MM.1S (cell line): ENCODE results near the gene GPATCH8.

Experiments
- CTCF ChIP-seq: fragments of 300-600 bp; sonication (generic); IDR thresholded peaks from 2 replicates; pipeline ENCODE4 v1.5.1; 2016; ENCODE audit warnings: antibody characterized with exemption, low read length, mixed read lengths
- EZH2 ChIP-seq: fragments of 300-600 bp; sonication (generic); optimal IDR thresholded peaks from 2 replicates; pipeline ENCODE3; 2017; ENCODE audit warnings: low read depth, mild to moderate bottlenecking, antibody characterized with exemption, low read length, mixed read lengths
- EZH2phosphoT487 ChIP-seq: fragments of 300-600 bp; sonication (generic); IDR thresholded peaks from 2 replicates; pipeline ENCODE4 v1.6.1; 2018; ENCODE audit warnings: antibody characterized with exemption, low read length

DNA sequence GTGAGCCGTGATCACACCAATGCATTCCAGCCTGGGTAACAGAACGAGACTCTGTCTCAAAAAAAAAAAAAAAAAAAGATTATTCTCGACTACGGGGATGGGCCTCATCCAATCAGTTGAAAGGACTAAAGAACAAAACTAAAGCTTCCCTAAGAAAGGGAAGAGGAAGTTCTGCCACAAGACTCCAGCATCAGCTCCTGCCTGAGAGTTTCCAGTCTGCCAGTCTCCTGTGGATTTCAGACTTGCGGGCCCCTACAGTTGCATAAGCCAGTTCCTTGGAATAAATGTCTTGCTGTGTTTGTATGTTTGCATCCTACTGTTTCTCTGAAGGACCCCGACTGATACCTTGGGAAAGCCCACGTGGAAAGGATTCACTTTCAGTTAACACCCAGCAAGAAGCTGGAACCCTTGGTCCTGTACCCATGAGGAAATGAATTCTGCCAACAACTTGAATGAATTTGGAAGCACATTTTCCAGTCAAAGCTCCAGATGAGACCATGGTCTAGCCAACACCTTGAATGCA, 27.8 kb upstream of the GPATCH8 start:
- TF ChIP-seq CTCF (no peak), EZH2 (no peak), EZH2phosphoT487 (no peak)
